GM21737 (cell line): Measurements from ENCODE around the gene LHX1.

Source experiments
- ATAC-seq: cut with Tn5 transposase; IDR thresholded peaks from one replicate; pipeline ENCODE4 v1.9.1; 2021; ENCODE audit warnings: mild to moderate bottlenecking, moderate library complexity; ENCODE audit not compliant: unreplicated experiment

LHX1 gene

DNA sequence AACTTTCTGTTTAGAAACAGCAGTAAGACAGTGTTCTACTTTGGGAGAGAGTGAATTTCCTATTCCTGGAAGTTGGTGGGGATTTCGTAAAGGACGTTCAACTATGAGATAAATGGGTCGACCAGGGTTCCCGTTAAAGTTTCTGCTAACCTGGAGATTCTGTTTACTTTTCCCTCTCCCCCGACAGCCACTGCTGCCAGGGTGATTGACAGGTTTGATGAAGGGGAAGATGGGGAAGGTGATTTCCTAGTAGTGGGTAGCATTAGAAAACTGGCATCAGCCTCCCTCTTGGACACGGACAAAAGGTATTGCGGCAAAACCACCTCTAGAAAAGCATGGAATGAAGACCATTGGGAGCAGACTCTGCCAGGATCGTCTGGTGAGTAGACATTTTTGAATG is 12.8 kb downstream of the LHX1 start:
- no peak for ATAC-seq

DNA sequence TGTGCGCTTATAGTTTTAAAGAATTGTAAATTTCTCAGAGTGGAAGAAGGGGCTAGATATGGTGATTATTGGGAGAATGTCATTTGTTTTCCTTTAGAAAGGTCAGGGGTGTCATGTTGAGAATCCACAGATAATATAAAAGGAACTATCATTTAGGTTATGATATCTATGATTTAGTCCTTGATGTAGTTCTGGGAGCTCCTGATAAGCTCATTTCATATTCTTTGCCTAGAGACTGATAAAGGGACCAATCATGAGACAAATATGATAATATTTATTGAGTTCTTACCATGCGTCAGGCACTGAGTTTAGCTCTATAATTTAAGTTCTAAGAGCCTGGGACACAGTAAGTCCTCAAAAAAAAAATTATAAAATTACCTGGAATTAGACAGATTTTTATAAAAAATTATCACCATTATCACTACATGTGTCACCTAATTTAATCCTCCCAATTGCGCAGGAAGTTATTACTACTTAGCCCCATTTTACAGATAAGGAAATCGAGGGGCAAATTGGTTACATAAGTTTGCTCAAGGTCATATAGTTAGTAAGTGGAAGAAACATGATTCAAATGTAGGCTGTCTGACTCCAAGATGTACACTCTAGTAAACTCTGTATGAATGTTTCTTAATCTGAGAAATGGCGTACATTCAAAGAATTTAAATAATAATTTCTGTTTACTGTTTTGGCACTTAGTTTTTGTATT is 14.0 kb downstream of the LHX1 start:
- no peak for ATAC-seq

GRCh38 chr17:36971508-36971907 is 34.2 kb downstream of the LHX1 start:
- no peak for ATAC-seq

- no peak for ATAC-seq
These were observed 35.0 kb downstream of the LHX1 start for GRCh38 chr17:36972186-36972700.

- no peak for ATAC-seq
These were observed 35.6 kb downstream of the LHX1 start for GRCh38 chr17:36972905-36973304.

DNA sequence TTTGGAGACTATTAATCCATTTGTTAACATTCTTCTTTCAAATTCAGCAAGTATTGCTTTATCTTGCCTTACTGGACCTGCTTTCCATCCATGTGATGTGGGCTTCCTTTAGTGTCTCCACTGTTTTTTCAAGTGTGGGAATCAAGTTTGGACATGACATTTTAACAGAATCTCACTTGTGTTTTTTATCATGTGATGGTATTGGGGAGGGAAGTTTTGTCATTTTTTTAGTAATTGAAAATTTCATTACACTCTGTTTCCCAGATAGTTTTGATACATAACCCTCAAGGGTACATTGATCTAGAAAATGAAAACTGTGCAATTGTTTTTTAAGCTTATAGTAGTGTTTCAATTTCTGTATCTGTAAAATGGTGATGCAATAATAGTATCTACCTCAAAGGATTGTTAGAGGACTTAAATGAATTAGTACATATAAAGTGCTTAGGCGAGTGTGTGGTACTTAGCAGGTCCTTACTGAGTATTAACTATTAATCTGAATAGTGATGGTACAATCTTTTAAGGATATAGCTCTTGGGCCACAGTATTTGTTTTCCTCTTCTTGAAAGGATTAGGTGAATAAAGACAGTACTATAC is 38.7 kb downstream of the LHX1 start:
- no peak for ATAC-seq

GRCh38 chr17:36977066-36977465 is 39.8 kb downstream of the LHX1 start:
- no peak for ATAC-seq

- ATAC-seq: no peak
These were observed 40.3 kb downstream of the LHX1 start for GRCh38 chr17:36977568-36977967.

DNA sequence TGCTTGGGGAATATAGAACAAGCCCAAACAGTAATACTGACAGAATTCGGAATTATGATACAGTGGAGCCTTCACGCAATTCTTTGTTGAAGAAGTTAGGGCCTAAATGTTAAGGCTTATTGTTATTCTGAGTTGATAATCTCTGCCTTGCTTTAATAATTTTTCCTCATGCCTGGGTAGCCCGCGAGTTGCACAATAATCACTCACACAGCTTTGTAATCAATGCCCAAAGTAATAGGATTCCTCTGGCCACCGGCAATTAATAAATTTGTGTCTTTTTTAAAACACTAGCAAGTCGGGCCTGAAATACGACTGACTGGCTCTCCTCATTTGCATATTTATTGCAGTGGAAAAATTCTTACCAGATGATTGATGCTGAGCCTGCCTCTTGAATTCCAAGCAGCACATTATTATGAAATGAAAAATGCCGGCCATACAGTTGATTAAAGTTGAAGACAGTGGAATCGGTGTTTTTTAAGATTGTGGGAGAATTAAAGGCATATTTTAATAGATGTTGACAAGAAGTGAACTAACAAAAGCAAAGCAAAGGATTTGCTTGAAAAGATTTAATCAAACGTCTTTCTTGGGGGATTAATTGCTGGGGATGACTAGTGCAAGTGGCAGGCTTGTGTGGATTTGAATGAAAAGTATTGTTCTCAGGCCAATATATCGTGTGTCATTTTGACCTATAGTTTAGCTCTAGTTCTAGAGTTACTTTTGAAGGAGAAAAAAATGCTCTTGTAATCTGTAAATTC is 41.7 kb downstream of the LHX1 start:
- ATAC-seq: no peak

GRCh38 chr17:36979565-36979941 is 42.3 kb downstream of the LHX1 start:
- ATAC-seq: no peak

- no peak for ATAC-seq
These were observed 43.0 kb downstream of the LHX1 start for GRCh38 chr17:36980280-36980761.

DNA sequence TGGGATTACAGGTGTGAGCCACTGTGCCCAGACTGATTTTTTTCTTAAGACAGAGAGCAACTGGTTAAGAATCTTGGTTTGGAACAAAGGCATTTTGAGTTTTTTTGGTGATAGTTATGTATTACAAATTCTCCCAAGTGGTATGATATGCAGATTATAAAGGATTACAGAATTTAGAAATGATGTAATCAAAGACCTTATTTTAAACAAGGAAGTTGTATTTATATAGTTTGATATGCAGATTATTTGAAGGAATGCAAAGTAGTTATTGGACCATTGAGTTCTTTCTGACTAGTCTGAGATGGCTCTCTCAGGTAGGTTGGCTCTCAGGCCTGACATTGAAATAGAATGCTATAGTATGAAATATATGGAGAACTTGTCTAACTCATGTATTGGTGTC is 46.3 kb downstream of the LHX1 start:
- no peak for ATAC-seq

GRCh38 chr17:36989173-36989572 is 51.9 kb downstream of the LHX1 start:
- ATAC-seq: no peak

DNA sequence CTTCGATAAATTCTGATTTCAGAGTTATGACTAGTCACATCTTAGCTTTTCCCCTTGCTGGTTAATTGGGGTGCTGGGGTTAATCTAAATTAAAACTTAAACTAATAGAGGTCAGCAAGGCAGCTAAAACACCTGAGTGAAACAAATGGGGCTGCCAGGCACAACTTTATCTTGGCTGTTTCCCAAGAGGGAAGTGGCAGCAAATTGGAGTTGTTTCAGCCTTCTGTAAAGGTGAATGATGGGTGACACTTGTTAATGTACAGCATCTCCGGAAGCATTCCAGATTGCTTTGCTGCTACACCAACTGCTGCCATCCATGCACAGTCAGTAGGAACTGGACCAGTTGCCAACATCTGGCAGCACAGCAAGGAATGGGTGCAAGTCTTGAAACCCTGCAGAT is 55.4 kb downstream of the LHX1 start:
- no peak for ATAC-seq

GRCh38 chr17:36993227-36993626 is 56.0 kb downstream of the LHX1 start:
- ATAC-seq: no peak
